Measurements from ENCODE around the gene TSACC.

TSACC gene

DNA sequence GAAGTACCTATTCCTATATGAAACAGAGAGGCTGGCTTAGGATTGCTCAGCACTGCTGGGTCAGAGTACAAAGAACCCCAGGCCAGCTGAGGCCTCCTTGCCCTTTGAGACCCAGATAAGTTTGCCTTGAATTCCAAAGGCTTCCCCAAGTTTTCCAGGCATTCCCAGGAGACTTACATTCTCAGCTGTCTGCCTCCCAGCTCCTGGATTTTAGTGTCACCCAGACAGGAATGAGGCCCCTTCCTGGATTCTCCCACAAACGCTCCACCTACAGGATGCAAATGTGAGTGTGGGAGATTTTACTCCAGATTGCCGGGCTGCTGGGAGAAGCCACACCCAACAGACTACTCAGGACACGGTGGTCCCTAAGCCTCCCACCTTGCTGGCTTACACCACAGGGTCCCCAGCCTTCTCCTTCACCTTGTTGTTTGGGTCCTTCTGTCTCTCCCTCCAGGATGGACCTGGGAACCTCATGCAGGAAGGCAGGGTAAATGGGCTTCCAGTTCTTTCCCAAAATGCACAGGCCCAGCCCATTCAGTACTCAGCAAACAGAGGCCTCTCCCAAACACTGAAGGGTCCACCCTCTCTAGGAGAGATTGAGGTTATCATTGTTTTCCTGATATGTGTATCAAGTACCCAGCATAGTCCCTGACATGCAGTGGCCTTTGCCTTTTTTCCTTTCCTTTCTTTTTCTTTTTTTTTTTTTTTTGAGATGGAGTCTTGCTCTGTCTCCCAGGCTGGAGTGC lies 41.3 kb downstream of the TSACC start:
- Histone ChIP-seq H3K27me3 (ENCODE audit: control insufficient read depth, insufficient read depth, low read length) (peaks cover 5% of the 10 kb centered on the region), H3K36me3 (ENCODE audit: control insufficient read depth, insufficient read depth, low read length) (no peaks in the 10 kb centered on the region), H3K9ac (ENCODE audit: low read depth, low read length) (no peak overlapping the region), H3K4me1 (ENCODE audit: control insufficient read depth, insufficient read depth, low read length) (peaks cover 3% of the 10 kb centered on the region), H3K4me3 (ENCODE audit: low read depth, low read length) (no peak overlapping the region), H3K9me3 (ENCODE audit: control insufficient read depth, insufficient read depth, low read length) (no peaks in the 10 kb centered on the region)

DNA sequence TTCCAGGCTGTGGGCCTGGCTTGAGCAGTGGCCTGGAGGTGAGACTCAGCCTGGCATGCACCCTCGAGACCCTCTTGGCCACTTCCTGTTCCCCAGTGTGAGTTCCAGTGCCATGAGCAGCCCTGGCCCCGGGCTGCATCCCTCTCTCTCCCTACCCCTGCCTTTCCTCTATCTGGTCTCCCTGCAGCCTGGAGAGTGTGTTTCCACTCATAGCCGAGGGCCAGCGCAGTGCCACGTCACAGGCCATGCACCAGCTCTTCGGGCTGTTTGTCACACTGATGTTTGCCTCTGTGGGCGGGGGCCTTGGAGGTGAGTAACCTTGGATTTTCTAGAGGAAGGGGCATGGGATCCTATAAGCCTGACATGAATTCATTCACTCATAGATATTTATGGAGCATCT lies 44.2 kb downstream of the TSACC start:
- no peaks in the 10 kb centered on the region for H3K36me3 ChIP-seq (ENCODE audit: control insufficient read depth, insufficient read depth, low read length)
- H3K4me3 ChIP-seq (ENCODE audit: low read depth, low read length): no peak overlapping the region
- H3K9ac ChIP-seq (ENCODE audit: low read depth, low read length): no peak overlapping the region

DNA sequence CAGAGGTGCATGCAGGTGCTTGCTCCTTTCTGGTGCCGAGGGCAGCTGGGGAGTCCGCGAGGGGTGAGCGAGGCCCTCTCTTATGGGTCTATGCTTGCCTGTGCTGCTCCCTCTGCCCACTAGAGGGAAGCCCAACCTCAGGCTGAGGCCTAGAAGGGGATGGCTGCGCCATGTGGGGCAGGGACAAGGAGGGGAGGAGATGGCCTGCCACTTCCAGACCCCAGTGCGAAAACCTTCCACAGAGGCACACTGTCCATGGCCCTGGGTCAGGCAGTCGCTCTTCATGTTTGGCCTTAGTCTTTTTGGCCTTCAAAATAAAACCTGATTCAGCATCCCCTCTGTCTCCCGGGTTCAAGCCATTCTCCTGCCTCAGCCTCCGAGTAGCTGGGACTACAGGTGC lies 44.7 kb downstream of the TSACC start:
- Histone ChIP-seq H3K36me3 (ENCODE audit: control insufficient read depth, insufficient read depth, low read length) (no peaks in the 10 kb centered on the region), H3K4me1 (ENCODE audit: control insufficient read depth, insufficient read depth, low read length) (peaks cover 3% of the 10 kb centered on the region), H3K4me3 (ENCODE audit: low read depth, low read length) (no peak overlapping the region)

More for the DNA sequence above, 44.2 kb downstream of the TSACC start:
- H3K9me3 ChIP-seq (ENCODE audit: control insufficient read depth, insufficient read depth, low read length): no peaks in the 10 kb centered on the region
- H3K27me3 ChIP-seq (ENCODE audit: control insufficient read depth, insufficient read depth, low read length): peaks cover 27% of the 10 kb centered on the region
- H3K4me1 ChIP-seq (ENCODE audit: control insufficient read depth, insufficient read depth, low read length): peaks cover 3% of the 10 kb centered on the region

DNA sequence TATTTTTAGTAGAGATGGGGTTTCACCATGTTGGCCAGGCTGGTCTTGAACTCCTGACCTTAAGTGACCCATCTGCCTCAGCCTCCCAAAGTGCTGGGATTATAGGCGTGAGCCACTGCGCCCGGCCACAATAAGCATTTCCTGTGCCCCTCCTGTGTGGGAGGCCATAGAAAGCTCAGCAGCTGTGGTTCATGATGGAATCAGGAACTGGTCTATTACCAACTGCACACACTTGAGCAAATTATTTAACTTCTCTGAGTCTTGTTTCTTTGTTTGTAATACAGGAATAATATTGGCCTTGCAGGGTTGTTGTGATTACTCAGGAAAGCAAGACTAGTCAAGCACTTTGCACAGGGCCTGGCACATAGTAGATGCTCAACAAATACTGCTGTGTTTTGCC lies 45.7 kb downstream of the TSACC start:
- Histone ChIP-seq H3K9ac (ENCODE audit: low read depth, low read length) (no peak overlapping the region), H3K4me3 (ENCODE audit: low read depth, low read length) (no peak overlapping the region), H3K4me1 (ENCODE audit: control insufficient read depth, insufficient read depth, low read length) (peaks cover 5% of the 10 kb centered on the region), H3K9me3 (ENCODE audit: control insufficient read depth, insufficient read depth, low read length) (no peaks in the 10 kb centered on the region), H3K36me3 (ENCODE audit: control insufficient read depth, insufficient read depth, low read length) (no peaks in the 10 kb centered on the region), H3K27me3 (ENCODE audit: control insufficient read depth, insufficient read depth, low read length) (peaks cover 39% of the 10 kb centered on the region)

More for the DNA sequence above, 44.7 kb downstream of the TSACC start:
- no peak overlapping the region for H3K9ac ChIP-seq (ENCODE audit: low read depth, low read length)
- peaks cover 32% of the 10 kb centered on the region for H3K27me3 ChIP-seq (ENCODE audit: control insufficient read depth, insufficient read depth, low read length)
- no peaks in the 10 kb centered on the region for H3K9me3 ChIP-seq (ENCODE audit: control insufficient read depth, insufficient read depth, low read length)

DNA sequence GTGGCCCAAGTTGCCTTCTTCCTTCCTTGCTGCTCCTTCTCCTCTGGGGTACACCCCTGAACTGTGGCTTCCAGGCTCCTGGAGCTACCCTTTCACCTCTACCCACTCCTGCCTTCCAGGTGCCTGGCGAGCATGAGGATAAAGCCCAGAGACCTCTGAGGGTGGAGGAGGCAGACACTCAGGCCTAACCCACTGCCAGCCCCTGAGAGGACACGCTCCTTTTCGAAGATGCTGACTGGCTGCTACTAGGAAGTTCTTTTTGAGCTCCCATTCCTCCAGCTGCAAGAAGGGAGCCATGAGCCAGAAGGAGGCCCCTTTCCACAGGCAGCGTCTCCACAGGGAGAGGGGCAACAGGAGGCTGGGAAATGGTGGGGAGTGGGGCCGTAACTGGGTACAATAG lies 46.3 kb downstream of the TSACC start:
- Histone ChIP-seq H3K9ac (ENCODE audit: low read depth, low read length) (no peak overlapping the region), H3K27me3 (ENCODE audit: control insufficient read depth, insufficient read depth, low read length) (peaks cover 46% of the 10 kb centered on the region)

DNA sequence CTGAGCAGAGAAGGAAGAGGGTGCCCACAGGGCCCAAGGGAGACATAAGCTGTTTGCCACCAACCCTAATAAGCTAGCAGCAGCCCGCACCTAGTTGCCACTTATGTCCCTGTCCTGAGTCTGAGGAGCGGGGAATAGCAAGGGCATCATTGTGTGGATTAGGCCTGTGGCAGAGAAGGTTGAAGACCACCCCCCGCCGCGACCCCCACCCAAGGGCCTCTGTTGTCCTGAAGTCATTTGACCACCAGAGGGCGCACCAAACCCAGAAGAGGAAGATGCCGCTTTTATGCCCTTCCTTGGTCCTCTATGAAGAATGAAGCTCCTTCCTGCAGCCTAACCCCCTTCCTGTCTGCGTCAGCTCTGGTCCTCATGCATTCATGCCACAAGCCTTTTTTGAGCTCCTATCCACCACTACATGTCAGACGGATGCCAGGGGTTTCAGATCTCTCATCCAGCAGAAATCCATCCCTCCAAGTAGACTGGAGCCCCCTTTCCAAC lies 47.3 kb downstream of the TSACC start:
- H3K27me3 ChIP-seq (ENCODE audit: control insufficient read depth, insufficient read depth, low read length): peaks cover 55% of the 10 kb centered on the region
- H3K9ac ChIP-seq (ENCODE audit: low read depth, low read length): no peak overlapping the region
- H3K4me3 ChIP-seq (ENCODE audit: low read depth, low read length): no peak overlapping the region
- peaks cover 4% of the 10 kb centered on the region for H3K4me1 ChIP-seq (ENCODE audit: control insufficient read depth, insufficient read depth, low read length)
- H3K9me3 ChIP-seq (ENCODE audit: control insufficient read depth, insufficient read depth, low read length): no peaks in the 10 kb centered on the region
- no peaks in the 10 kb centered on the region for H3K36me3 ChIP-seq (ENCODE audit: control insufficient read depth, insufficient read depth, low read length)

More for the DNA sequence above, 46.3 kb downstream of the TSACC start:
- Histone ChIP-seq H3K36me3 (ENCODE audit: control insufficient read depth, insufficient read depth, low read length) (no peaks in the 10 kb centered on the region), H3K9me3 (ENCODE audit: control insufficient read depth, insufficient read depth, low read length) (no peaks in the 10 kb centered on the region), H3K4me1 (ENCODE audit: control insufficient read depth, insufficient read depth, low read length) (peaks cover 4% of the 10 kb centered on the region), H3K4me3 (ENCODE audit: low read depth, low read length) (no peak overlapping the region)

DNA sequence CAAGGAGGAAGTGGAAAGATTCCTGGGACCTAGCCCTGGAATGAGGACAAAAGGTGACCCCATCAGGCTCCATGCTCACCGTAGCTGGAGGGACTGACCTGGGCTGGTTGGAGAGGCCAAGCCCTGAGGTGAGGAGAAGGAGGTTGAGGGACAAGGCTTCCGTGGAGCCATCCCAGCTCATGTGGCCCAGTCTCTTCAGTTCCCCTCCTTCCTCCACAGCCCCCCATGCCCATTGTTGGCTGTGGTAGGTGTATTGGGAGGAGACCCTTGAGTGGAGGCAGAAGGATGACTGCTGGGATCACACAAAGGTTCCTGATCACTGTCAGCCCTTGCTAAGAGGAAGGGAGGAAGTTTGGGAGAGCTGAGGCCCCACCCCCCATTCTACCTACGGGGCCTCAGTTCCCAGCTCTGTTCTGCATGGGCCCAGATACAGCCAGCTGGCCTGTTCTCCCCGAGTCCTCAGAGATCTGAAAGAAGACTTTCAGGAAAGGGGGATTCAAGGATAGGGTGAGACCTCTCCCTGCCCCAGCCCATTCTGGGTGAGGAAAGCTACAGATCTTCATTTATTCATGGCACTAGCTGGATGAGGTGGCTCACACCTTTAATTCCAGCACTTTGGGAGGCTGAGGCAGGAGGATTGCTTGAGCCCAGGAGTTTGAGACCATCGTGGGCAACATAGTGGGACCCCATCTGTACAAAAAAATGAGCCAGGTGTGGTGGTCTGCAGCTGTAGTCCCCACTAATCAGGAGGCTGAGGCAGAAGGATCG lies 48.0 kb downstream of the TSACC start:
- Histone ChIP-seq H3K9ac (ENCODE audit: low read depth, low read length) (no peak overlapping the region), H3K4me1 (ENCODE audit: control insufficient read depth, insufficient read depth, low read length) (peaks cover 9% of the 10 kb centered on the region), H3K36me3 (ENCODE audit: control insufficient read depth, insufficient read depth, low read length) (no peaks in the 10 kb centered on the region), H3K27me3 (ENCODE audit: control insufficient read depth, insufficient read depth, low read length) (peaks cover 62% of the 10 kb centered on the region), H3K9me3 (ENCODE audit: control insufficient read depth, insufficient read depth, low read length) (no peaks in the 10 kb centered on the region), H3K4me3 (ENCODE audit: low read depth, low read length) (no peak overlapping the region)

DNA sequence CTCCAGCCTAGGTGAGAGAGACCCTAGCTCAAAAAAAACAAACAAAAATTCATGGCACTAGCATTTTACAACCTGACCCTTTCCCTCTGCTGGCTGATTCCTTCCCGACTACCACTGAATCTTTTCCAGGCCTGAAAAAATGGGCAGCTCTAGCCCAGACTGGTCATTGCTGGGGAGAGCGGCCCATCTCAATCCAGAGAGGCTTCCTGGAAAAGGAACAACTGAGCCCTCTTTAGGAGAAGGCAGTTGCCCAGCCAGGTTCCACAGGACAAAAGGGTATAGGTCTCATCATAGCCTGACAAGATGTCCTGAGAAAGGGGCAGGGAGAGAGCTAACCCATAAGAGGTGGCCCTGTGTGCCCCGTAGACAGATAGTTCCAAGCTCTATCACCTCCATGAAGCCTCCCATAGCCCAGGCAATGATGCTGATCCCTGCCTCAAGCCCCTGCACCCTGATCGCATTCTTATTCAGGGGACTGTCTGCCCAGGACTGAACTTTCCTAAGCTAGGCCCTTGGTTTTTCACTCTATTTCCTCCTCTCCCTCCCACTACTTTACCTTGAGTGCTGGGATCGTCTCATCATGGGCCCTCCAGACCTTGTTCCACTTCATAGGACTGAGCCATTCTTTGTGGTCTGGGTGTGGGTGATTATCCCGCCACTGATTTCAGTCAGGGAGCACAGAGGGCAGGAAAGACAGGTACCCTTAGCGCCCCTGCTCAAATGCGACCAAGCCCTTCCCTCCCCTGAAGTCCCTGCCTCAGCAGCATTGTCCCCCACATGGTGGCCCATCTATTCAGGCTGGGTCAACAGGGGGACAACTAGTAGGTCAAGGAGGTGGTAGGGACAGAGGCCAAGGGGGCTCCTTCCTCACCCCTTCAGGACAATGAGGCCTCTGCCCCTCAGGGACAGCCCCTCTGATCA lies 48.9 kb downstream of the TSACC start:
- no peaks in the 10 kb centered on the region for H3K36me3 ChIP-seq (ENCODE audit: control insufficient read depth, insufficient read depth, low read length)
- peak overlapping the region; percentile 43 for H3K4me3 ChIP-seq (ENCODE audit: low read depth, low read length)
- H3K9ac ChIP-seq (ENCODE audit: low read depth, low read length): no peak overlapping the region
- H3K27me3 ChIP-seq (ENCODE audit: control insufficient read depth, insufficient read depth, low read length): peaks cover 70% of the 10 kb centered on the region
- H3K9me3 ChIP-seq (ENCODE audit: control insufficient read depth, insufficient read depth, low read length): no peaks in the 10 kb centered on the region
- peaks cover 18% of the 10 kb centered on the region for H3K4me1 ChIP-seq (ENCODE audit: control insufficient read depth, insufficient read depth, low read length)

DNA sequence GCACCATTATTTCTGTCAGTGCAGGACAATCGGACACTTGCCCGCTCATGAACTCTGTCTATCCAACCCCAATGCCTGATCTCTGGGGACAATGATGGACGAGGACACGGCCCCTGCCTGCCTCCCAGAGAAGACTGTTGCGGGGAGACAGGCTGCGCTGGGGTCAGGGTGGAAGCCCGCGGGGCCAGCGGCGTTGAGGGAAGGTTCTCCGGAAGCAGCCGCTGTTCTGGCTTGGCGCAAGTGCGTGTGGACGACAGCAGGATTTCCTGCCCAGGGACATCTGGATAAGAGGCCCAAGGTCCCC lies 49.5 kb downstream of the TSACC start:
- H3K9ac ChIP-seq (ENCODE audit: low read depth, low read length): no peak overlapping the region
- peaks cover 24% of the 10 kb centered on the region for H3K4me1 ChIP-seq (ENCODE audit: control insufficient read depth, insufficient read depth, low read length)
- no peaks in the 10 kb centered on the region for H3K36me3 ChIP-seq (ENCODE audit: control insufficient read depth, insufficient read depth, low read length)
- no peaks in the 10 kb centered on the region for H3K9me3 ChIP-seq (ENCODE audit: control insufficient read depth, insufficient read depth, low read length)
- H3K4me3 ChIP-seq (ENCODE audit: low read depth, low read length): peak overlapping the region; percentile 43
- peaks cover 68% of the 10 kb centered on the region for H3K27me3 ChIP-seq (ENCODE audit: control insufficient read depth, insufficient read depth, low read length)

DNA sequence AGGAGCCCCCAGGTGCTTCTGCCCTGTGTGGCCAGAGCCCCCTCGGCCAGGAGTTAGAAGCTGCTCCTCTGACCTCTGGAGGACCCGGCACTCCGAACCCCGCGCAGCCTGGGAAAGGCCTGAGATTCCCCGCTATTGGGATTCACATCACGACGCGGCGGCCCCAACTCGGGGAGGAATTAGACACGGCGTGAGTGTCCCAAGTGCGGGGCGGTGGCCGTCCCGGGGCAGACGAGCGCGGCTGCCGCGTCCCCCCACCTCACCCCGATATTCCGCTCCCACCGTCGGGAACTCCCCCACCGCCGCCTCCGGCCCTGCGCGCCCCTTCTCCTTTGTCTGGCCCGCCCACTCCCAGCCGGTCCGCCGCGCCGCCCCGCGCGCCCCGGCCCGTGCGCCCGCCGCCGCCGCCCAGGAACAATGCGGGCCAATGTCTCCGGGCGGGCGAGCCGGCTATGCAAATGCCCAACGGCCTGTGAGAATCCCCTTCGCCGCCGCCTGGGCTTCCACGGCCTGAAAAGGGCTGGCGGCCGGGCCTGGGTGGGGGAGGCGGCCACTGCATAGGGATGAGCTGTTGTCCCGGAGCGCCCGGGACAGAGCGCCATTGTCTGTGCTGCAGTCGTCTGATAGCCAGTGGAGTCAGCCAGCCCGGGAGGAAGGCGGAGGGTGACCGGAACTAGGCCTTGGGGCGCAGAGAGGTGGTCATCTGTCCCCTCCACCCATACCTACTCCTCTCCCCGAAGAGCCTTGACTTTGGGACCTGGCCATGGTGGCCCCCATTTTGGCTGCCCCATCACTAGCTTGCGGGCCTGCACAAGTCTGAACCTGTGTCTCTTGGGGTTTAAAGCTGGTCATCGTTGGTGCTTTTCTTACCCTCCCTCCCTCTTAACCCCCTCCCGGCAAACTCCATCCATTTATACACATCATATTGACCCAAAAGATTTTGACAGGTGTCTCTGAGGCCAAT lies 50.1 kb downstream of the TSACC start:
- Histone ChIP-seq H3K9me3 (ENCODE audit: control insufficient read depth, insufficient read depth, low read length) (no peaks in the 10 kb centered on the region), H3K27me3 (ENCODE audit: control insufficient read depth, insufficient read depth, low read length) (peaks cover 68% of the 10 kb centered on the region), H3K4me1 (ENCODE audit: control insufficient read depth, insufficient read depth, low read length) (peaks cover 30% of the 10 kb centered on the region), H3K4me3 (ENCODE audit: low read depth, low read length) (peak overlapping the region; percentile 48), H3K9ac (ENCODE audit: low read depth, low read length) (peak overlapping the region; percentile 24), H3K36me3 (ENCODE audit: control insufficient read depth, insufficient read depth, low read length) (no peaks in the 10 kb centered on the region)
